Amniotic epithelial cell (primary cell): Measurements from ENCODE around the gene ARHGAP26.

Experiments
- DNase-seq: peaks from one replicate; pipeline ENCODE4 v3.0.0-alpha.2; 2010; ENCODE audit warnings: low read depth

ARHGAP26 gene

DNA sequence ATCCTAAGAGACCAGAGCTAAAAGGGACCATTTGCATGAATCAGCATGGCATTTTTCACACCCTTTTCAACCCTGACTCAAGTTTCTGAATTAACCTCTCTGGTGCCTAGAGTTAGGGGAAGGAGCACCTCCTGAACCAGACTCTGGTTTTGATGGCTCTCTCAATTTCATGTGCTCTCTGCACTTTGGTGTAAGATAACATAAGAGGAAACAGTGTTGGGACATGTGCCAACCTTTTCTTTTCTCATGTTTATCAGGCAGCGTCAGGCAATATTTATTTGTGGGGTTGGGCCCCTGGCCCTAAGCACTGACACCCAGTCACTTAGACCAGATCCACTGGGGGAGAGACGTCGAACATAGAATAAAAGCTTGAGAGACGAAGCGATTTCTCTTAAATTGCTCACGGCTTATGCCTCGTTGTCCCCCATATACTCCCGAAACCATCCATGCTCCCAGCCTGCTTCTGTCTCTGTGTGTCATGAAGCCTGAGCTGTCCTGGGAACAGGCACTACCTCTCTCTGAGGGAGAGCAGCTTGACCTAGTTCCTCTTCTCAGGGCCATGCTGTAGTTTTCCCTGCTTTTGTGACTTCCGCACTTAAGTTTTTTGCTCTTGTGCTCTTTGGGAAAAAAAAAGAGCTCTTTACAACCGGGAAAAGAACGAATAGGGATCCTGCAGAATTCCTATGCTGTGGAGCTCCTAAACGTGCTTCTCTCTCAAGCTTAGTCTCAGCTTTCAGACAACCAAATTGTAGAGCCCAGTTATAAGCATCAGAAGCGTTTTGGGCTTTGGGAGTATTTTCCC lies 437.6 kb downstream of the ARHGAP26 start:
- DNase-seq: no peak

DNA sequence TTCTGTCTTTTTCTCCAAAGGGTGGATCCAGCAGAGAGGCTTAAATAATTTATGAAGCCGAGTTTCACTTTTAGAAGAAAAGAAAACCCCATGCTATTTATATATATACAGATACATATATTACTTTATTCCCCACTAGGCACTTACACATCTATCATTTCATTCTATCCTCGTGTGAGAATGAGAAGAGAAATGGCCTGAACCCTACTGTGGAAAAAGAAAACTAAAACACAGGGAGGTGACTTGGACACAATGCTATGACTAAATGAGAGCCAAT lies 438.1 kb downstream of the ARHGAP26 start:
- DNase-seq: no peak

- DNase-seq: no peak
These were observed 438.8 kb downstream of the ARHGAP26 start for GRCh38 chr5:143208781-143209510.

DNA sequence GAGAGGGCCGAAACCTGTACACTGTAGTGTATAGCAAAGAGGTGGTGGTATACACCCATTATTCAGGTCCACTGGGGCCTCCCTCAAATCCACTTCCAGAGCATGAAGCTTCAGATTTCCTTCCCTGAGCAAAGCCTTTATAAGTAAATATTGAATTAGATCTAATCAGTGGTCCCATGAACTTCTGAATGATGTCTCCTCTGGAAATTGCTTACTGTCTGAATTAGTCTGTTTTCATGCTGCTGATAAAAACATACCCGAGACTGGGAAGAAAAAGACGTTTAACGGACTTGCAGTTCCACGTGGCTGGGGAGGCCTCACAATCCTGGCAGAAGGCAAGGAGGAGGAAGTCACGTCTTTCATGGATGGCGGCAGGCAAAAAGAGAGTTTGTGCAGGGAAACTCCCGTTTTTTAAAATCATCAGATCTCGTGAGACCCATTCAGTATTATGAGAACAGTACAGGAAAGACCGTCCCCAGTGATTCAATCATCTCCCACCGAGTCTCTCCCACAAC lies 439.8 kb downstream of the ARHGAP26 start:
- no peak for DNase-seq

- no peak for DNase-seq
These were observed 440.4 kb downstream of the ARHGAP26 start for GRCh38 chr5:143210576-143210975.

GRCh38 chr5:143212261-143212660 lies 442.1 kb downstream of the ARHGAP26 start:
- DNase-seq: no peak

GRCh38 chr5:143213231-143213850 lies 443.2 kb downstream of the ARHGAP26 start:
- DNase-seq: peak; percentile 63

DNA sequence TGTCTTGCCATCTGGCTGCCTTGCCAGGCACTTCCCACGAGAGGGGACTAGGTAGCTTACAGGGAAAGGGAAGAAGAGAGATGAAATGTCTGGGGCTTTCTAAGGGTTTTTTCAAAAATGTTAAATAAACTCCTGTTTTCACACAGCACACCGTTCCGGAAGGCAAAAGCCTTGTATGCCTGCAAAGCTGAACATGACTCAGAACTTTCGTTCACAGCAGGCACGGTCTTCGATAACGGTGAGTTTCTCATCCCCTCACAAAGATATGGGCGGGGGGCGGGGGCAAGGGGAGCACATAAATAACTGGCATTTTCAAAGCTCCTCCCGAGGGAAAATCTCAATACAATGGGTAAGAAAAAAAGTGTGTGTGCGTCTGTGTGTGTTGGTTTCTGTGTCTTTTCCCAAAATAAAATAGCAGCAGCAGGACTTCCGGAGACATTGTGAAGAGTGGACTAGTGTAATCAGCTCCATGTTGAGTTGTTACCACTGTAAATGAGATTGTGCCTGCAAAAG lies 443.7 kb downstream of the ARHGAP26 start:
- peak; percentile 52 for DNase-seq

DNA sequence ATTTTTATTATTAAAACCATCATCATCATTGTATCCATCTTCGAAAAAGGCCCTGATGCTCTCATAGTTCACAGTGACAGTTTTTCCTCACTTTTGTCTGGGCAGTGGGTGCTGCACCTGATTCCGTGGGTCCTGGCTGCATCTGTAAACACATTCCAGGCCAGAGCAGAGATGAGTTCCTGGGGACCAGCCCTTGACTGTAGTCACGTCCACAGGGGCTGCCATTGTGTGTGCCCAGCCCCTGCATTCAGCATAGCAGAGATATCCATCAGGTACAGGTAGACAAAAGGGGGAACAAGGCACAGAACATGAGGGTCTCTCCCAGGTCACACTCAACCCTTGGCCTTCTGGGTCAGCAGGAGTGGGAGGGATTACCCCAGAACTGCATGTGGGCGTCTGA lies 444.3 kb downstream of the ARHGAP26 start:
- DNase-seq: no peak

DNA sequence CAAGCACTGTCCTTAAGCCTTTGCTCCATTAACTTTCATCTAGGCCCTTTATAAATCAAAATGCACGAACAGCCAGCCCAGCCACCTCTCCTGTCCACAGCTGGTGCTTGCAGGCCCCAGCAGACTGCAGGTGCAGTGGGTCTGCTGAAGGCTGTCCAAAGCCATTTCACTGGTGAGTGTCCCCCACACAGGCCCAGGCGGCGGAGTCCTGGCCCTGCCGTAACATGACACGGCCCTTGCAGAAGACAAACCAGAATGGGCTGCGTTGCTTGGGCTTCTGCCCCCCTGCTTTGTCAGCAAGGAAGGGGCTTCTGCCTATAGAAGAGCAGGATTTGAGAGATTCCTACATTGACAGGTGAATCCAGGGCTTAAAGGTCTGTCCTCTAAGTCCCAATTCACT lies 444.7 kb downstream of the ARHGAP26 start:
- DNase-seq: no peak

DNA sequence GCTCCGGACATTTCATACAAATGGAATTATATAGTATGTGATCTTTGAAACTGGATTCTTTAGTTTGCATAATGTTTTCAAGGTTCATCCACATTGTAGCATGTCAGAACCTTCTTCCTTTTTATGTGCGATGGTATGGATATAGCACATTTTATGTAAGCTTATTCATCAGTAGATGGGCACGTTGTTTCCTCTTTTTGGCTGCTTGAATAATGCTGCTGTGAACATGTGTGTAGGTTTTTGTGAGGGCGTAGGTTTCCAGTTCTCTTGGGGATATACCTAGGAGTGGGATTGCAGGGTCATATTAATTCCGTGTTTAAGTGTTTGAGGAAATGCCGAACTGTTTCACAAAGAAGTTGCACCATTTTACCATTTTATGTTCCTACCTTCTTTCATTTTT lies 445.5 kb downstream of the ARHGAP26 start:
- DNase-seq: no peak

- DNase-seq: no peak
These were observed 446.0 kb downstream of the ARHGAP26 start for GRCh38 chr5:143216211-143216610.

DNA sequence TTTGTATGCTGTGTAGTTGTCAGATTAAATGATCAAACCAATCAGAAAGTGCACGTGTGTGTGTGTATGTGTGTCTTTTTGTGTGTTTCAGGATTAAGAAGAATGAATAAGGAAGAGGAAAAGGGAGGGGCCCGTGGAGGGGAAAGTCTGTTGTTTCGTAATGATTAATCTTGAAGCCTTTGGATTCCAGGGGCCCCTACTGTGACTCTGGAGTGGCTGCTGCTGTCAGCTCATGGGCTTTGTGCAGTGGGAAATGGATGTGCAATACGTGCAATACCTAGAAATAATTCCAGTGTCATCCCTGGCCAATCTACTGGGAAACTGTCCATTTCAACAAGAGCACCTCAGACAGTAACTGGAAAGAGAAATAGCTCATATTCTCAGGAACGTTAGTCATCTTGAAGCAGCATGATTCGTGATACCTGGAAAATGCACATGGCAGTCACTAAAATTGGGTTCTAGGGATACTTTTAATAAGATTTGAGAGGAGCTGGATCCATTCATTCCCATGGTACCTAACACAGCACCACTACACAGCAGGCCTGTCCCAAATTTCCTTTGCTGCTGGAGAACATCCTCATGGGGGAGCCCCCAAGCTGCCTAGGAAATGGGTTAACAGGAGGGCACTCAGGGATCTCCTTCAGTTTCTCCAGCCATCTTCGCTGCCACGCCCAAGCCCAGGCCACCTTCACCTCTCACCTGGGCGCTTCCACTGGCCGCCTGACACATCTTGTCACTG lies 447.1 kb downstream of the ARHGAP26 start:
- DNase-seq: peak; percentile 42

DNA sequence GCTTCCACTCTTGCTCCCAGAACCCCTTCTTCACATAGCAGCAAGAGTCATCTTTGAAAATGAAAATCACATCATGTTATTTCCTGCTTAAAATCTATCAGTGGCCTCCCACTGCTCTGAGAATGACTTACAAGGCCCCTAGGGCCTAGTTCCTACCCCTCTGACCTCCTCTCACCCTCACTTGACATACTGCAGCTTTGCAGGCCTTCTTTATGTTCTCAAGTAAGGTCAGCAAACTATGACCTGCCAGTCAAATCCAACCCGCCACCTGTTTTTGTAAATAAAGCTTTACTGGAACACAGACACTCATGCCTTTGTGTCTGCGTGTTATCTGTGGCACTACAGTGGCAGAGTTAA lies 447.6 kb downstream of the ARHGAP26 start:
- DNase-seq: no peak

GRCh38 chr5:143218517-143219170 lies 448.5 kb downstream of the ARHGAP26 start:
- DNase-seq: no peak

GRCh38 chr5:143219696-143220095 lies 449.5 kb downstream of the ARHGAP26 start:
- DNase-seq: peak; percentile 48

DNA sequence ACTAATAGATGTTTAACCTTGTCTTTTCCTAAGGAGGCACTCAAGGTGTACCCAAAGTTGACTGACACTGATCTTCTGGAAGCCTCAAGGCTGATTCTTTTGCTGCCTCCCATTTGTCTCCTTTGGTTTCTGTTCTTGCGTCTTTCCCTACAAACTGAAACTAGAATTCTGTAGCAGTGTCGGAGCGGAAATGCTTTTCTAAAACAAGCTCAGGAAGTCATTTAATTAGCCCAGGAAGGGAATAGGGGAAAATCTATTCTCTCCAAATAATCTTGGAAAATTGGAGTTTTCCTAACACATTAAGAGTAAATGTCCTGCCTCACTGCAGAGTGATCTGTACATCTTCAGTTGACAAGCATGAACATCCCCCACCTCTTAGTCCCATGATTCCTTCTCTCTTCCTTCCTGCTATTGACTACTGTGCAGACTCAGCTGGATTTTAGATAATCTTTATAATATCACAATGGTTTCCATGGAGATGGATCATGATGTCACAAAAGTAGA lies 450.6 kb downstream of the ARHGAP26 start:
- DNase-seq: no peak

DNA sequence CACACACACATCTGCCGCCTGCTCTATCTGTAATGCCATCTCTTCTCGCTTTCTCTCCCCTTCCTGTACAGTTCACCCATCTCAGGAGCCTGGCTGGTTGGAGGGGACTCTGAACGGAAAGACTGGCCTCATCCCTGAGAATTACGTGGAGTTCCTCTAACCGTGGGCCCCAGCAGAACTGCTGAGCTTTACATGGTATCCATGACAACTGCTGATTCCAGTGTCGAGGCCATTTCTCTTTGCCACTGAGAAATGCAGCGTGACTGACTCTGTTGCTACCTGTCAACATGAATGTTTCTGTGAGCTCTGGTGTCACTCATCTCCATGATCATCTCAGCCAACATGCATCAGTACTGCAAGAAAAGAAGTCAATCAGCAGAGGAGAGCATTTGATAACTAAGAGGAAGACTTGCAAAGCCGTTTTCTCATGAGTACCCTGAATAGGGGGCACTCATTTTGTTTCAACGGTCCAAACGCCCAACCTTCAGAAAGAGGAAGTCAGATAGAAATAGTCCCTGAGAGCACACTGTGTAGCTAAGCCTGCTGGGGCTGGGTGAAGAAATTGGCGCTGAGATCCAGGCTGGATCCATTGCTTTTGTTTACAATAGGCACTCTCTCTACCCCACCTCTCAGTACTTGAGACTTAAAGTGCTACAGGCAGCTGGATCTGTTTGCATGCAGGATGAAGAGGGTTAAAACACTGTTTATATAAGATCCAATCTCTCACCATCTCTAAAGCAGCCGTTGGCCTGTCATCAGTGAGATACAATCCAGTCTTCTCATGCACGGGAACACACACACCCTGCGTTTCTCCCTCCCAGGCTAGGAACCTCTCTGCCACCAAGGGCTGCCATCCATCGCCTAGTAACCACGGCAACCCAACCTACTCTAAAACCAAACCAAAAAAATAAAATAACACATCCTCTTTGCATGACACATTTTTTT lies 452.4 kb downstream of the ARHGAP26 start:
- peak; percentile 48 for DNase-seq

DNA sequence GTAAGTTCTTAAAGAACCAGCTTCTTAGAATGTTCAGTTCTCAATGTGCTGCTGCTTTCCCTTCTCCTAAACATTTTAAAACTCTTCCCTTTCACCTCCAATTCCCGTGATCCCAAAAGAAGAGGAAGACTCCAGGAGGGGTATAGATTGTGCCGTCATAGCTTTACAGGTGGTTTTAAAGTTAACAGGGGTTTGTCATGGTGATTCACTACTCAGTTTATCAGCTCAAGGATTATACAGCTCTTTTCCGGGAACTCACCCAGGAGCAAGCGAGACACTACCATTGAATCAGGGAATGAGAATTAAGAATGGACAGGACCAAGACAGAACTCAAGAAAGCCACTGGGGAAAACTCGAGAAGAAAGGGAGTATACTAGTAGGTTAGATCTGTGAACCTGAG lies 454.5 kb downstream of the ARHGAP26 start:
- peak; percentile 72 for DNase-seq

DNA sequence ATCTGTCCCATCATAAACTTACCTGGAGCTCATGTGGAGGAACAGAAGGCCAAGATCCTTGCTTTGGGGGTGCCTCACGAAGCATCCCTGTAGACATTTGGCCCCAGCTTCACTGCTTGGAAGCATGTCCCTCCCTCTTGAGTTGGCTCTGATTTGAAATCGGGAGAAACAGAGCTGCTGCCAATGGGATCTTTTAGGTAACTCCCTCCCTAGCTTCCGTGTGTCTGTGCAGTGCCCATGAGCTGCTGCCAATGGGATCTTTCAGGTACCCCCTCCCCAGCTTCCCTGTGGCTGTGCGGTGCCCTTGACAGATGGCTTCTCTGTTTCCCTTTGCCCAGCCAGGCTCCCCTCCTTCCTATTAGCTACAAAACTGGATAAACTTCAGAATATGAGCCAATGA lies 455.3 kb downstream of the ARHGAP26 start:
- DNase-seq: no peak
